Dedifferentiated amniotic fluid mesenchymal stem cell (primary cell): ENCODE measurements around the gene STXBP5.
"Not testable (repeated sequence)": the region's sequence is repeated elsewhere in the genome, so short reads cannot be mapped to it uniquely, and the experiment has no call there.

Experiments used
- DNase-seq: peaks from one replicate; pipeline ENCODE4 v3.0.0-alpha.2; 2016; ENCODE audit errors: extremely low spot score

Gene STXBP5

DNA sequence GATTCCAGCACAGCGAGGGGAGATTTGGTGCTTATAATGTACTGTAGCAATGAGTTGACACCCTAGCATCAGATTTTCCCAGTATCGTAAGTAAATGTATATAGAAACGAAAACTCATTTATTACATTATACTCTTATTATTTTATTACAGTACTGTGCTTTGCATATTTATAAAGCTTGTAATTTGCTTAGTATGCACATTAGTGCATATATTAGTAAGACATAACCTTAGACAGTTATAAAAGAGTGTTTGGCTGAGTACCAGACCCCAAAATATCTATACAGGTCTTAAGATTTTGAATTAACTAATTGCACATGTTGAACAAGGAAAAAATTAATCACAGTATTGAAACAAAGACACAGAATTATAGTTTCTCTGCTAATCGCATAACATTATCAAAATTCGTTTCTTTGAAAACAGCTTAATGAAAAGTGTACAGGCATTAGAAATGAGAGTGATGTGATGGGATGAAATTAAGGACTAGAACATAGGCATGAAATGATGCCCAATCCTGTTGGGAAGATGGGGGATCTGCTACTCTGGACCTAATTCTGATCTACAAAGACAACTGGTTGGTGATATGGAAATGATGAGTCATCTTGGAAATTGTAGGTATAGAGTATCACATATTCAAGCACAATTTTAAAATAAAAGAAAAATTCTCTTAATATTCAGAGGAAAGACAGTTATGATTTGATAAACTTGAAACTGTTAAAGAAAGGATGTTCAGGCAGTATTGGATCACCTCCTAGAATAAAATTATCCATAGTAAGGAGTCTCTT is 42.8 kb downstream of the STXBP5 start:
- no peak for DNase-seq

DNA sequence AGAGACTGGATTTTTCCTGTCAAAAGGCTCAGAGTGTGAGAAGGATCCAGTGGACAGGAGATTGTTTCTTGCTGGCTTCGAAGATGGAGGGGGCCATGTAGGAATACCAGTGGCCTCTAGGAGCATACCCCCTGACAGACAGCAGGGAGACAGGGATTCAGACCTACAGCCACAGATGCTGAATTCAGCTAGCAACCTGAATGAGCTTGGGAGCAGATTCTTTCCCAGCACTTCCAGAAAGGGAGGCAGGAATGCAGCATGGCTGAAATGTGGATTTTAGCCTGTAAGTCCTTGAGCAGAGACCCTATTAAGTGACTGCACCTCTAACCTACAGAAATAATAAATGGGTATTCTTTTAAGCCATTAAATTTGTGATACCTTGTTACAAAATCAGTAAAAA is 44.6 kb downstream of the STXBP5 start:
- DNase-seq: no peak

DNA sequence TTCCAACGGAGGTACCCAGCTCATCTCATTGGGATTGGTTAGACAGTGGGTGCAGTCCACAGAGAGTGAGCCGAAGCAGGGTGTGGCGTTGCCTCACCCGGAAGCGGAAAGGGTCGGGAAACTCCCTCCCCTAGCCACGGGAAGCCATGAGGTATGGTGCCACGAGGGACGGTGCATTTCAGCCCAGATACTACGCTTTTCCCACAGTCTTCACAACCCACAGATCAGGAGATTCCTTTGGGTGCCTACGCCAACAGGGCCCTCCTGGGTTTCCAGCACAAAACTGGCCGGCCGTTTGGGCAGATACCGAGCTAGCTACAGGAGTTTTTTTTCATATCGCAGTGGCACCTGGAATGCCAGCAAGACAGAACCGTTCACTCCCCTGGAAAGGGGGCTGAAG is 46.9 kb downstream of the STXBP5 start:
- no peak for DNase-seq

DNA sequence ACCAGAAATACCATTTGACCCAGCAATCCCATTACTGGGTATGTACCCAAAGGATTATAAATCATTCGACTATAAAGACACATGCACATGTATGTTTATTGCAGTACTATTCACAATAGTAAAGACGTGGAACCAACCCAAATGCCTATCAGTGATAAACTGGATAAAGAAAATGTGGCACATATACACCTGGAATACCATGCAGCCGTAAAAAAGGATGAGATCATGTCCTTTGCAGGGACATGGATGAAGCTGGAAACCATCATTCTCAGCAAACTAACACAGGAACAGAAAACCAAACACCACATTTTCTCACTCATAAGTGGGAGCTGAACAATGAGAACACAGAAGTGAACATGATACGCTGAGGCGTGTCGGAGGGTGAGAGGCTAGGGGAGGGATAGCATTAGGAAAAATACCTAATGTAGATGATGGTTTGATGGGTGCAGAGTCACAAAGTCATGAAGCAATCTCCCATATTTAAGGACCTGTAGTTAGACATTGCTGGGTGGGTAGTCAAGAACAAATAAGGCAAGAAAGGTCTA is 50.8 kb downstream of the STXBP5 start:
- DNase-seq: not testable (repeated sequence)

DNA sequence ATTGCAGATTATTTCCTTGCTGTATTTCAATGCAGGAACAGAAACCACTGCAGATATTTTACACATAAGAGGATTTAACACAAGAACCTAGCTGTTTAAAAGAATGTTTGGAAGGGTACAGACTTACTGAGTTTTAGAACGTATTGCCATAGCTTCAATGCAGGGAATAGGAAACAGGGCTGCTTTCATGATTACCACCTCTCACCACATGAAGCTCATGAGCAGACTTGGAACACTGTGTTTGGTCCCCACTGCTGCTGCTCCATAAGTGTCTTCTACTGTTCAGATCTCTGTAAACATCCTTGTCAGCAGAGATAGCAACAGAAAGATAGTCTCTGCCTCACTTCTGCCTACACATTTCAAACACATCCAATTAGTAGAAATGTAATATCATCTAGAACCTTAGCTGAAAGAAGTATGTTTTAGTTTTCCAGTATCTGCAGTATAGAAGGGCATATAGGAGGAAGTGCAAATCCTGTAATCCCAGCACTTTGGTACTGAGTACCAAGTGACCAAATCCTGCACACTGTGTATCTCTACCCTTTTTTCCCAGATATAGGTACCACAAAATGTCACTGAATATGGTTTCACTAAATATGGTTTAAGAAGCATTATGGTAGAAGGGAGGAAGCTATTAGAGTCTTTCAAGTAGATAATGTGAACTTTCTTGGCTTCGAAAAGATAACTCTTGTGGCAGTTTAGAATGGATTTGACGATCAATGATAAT is 51.9 kb downstream of the STXBP5 start:
- DNase-seq: no peak

DNA sequence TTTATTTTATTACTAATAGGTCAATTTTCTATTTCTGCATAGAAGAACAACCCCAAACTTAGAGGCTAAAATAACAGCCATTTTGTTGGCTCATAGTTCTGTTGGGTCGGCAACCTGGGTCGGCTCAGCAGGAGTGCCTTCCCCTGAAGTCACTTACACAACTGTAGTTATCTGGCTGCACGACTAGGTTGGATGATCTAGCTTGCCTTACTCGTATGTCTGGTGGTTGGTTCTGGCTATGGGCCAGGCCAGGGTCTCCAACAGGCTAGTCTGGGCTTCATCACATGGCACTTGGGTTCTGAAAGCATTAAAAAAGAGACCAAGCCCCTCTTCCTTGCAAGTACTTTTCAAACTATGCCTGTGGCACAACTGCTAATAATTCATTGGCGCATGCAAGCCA is 53.5 kb downstream of the STXBP5 start:
- DNase-seq: no peak

- DNase-seq: no peak
Observed at GRCh38 chr6:147260091-147260490, 55.9 kb downstream of the STXBP5 start.

- DNase-seq: no peak
Observed at GRCh38 chr6:147262946-147263345, 58.7 kb downstream of the STXBP5 start.

- no peak for DNase-seq
Observed at GRCh38 chr6:147266821-147267220, 62.6 kb downstream of the STXBP5 start.

GRCh38 chr6:147267658-147268057 is 63.4 kb downstream of the STXBP5 start:
- DNase-seq: no peak

DNA sequence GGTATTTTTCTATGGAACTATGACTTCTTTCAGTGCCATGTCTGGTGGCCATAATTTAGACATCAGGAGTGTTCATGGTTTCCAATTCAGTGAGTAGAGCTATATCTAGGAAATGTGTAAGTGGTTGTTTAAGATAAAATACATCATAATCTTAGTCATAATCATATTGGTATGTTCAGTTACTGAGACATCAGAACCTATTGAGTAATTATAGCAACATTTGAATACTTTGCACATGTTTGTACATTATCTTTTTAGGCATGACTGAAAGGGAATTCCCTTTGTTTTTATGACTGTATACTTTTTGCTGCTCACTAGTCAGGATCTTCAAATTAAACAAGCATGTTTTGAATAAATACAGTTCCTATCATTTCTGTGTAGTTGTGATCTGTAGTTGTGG is 64.0 kb downstream of the STXBP5 start:
- no peak for DNase-seq

GRCh38 chr6:147274012-147274411 is 69.8 kb downstream of the STXBP5 start:
- DNase-seq: no peak

DNA sequence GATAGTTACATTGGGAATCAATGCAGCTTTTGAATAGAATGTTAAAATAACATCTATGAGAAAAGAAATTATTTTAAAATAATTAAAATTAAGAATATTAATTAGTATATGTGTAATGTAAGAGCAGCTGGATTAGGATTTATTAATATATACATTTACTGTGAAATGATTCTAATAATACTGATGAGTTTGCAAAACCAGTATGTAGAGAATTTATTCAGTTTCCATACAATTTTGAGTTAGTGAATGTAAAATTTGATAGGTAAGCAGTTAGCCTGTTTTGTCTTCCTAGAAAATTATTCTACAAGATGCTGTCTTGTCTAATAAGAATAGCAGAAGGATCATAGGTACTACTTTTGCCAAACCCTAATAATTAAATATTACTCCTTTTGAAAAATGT is 70.6 kb downstream of the STXBP5 start:
- DNase-seq: no peak

GRCh38 chr6:147278891-147279290 is 74.7 kb downstream of the STXBP5 start:
- DNase-seq: no peak

DNA sequence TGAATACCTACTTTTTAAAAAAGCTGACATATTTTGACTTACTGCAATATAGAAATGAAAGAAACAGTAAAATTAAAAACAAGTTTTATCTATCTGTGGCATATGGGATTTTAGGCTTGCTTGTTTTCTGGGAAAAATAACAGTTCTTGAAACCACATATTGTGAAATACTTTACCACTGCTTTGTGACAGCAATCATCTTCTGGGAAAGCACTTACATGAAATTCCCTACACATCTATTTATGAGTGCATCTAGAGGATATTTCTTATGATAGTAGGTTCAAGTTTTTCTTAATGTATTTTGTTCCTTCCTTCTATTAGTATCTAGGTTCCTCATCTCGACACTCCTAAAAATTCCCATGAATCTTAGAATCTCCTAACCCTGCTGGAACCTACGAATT is 75.2 kb downstream of the STXBP5 start:
- no peak for DNase-seq

GRCh38 chr6:147281895-147282565 is 77.8 kb downstream of the STXBP5 start:
- DNase-seq: no peak

GRCh38 chr6:147282566-147282959 is 78.3 kb downstream of the STXBP5 start:
- DNase-seq: no peak

- DNase-seq: no peak
Observed at GRCh38 chr6:147283460-147283859, 79.2 kb downstream of the STXBP5 start.

- DNase-seq: peak; percentile 56
Observed at GRCh38 chr6:147285087-147285855, 81.1 kb downstream of the STXBP5 start.

DNA sequence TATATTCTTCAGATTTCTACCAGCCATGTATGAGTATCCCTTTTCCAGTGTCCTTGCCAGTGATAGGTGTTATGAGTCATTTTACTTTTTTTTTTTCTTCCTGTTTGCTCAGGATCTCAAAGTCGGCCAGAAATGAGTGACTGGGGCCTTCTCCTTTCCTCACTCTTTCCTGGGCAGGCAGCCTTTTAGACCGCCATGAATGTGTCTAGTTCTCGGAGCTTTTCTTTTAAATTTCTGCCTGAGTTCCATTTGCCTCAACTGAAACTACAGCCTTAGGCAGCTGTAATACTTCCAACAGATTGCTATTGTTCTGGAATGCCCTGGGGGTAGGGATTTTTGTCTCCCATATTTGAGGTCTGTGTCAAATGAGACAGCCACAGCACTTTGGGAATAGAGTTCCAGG is 83.7 kb downstream of the STXBP5 start:
- DNase-seq: peak; percentile 40

GRCh38 chr6:147297124-147297523 is 92.9 kb downstream of the STXBP5 start:
- DNase-seq: no peak
